ENCODE results near the gene TFDP2.

The TFDP2 gene

GRCh38 chr3:141959589-141960554 lies 189.5 kb downstream of the TFDP2 start:
- H3F3A ChIP-seq (ENCODE audit: control insufficient read depth, insufficient read depth): peaks cover 11% of the 10 kb centered on the region
- H3K4me2 ChIP-seq (ENCODE audit: low read length): no peak overlapping the region
- no peaks in the 10 kb centered on the region for H3K27me3 ChIP-seq (ENCODE audit: control insufficient read depth, low read length)
- H3K36me3 ChIP-seq (ENCODE audit: control insufficient read depth, low read length): peaks cover 83% of the 10 kb centered on the region
- no peaks in the 10 kb centered on the region for H3K79me2 ChIP-seq (ENCODE audit: control insufficient read depth, low read length)
- peaks cover 20% of the 10 kb centered on the region for H3K4me1 ChIP-seq (ENCODE audit: control insufficient read depth, low read length)
- H3K27ac ChIP-seq (ENCODE audit: low read depth, low read length): no peak overlapping the region
- H3K9me3 ChIP-seq (ENCODE audit: control insufficient read depth, insufficient read depth, low read length): no peaks in the 10 kb centered on the region
- no peak for TF ChIP-seq CTCF (IDR thresholded peaks at IDR 0.05; ENCODE audit: low read depth, low read length, poor library complexity, severe bottlenecking)
- TF ChIP-seq EZH2phosphoT487 (IDR thresholded peaks at IDR 0.05; ENCODE audit: borderline replicate concordance, low read length): no peak
- no peaks in the 10 kb centered on the region for H3K9me2 ChIP-seq (replicated peaks; ENCODE audit: control insufficient read depth, low read length)
- H3K4me3 ChIP-seq (ENCODE audit: low read length): no peak overlapping the region
- H4K20me1 ChIP-seq (ENCODE audit: control insufficient read depth, insufficient read depth, low read depth, low read length): no peaks in the 10 kb centered on the region

- no peaks in the 10 kb centered on the region for H3K79me2 ChIP-seq (ENCODE audit: control insufficient read depth, low read length)
- H3K27ac ChIP-seq (ENCODE audit: low read depth, low read length): no peak overlapping the region
- no peak overlapping the region for H3K4me2 ChIP-seq (ENCODE audit: low read length)
- H3K9me3 ChIP-seq (ENCODE audit: control insufficient read depth, insufficient read depth, low read length): no peaks in the 10 kb centered on the region
- H3K27me3 ChIP-seq (ENCODE audit: control insufficient read depth, low read length): no peaks in the 10 kb centered on the region
- no peaks in the 10 kb centered on the region for H3K9me2 ChIP-seq (replicated peaks; ENCODE audit: control insufficient read depth, low read length)
- no peaks in the 10 kb centered on the region for H3K4me1 ChIP-seq (ENCODE audit: control insufficient read depth, low read length)
- no peaks in the 10 kb centered on the region for H4K20me1 ChIP-seq (ENCODE audit: control insufficient read depth, insufficient read depth, low read depth, low read length)
- no peak overlapping the region for H3K4me3 ChIP-seq (ENCODE audit: low read length)
- H3F3A ChIP-seq (ENCODE audit: control insufficient read depth, insufficient read depth): no peaks in the 10 kb centered on the region
- no peak for TF ChIP-seq CTCF (IDR thresholded peaks at IDR 0.05; ENCODE audit: low read depth, low read length, poor library complexity, severe bottlenecking)
- no peak for TF ChIP-seq EZH2phosphoT487 (IDR thresholded peaks at IDR 0.05; ENCODE audit: borderline replicate concordance, low read length)
- H3K36me3 ChIP-seq (ENCODE audit: control insufficient read depth, low read length): peaks cover 78% of the 10 kb centered on the region
Observed at GRCh38 chr3:141955175-141955574, 194.2 kb downstream of the TFDP2 start.

- H3K4me3 ChIP-seq (ENCODE audit: low read length): no peak overlapping the region
- peaks cover 55% of the 10 kb centered on the region for H3K36me3 ChIP-seq (ENCODE audit: control insufficient read depth, low read length)
- no peaks in the 10 kb centered on the region for H3K79me2 ChIP-seq (ENCODE audit: control insufficient read depth, low read length)
- no peaks in the 10 kb centered on the region for H3F3A ChIP-seq (ENCODE audit: control insufficient read depth, insufficient read depth)
- H3K27me3 ChIP-seq (ENCODE audit: control insufficient read depth, low read length): no peaks in the 10 kb centered on the region
- no peaks in the 10 kb centered on the region for H3K9me2 ChIP-seq (replicated peaks; ENCODE audit: control insufficient read depth, low read length)
- no peak for TF ChIP-seq CTCF (IDR thresholded peaks at IDR 0.05; ENCODE audit: low read depth, low read length, poor library complexity, severe bottlenecking)
- TF ChIP-seq EZH2phosphoT487 (IDR thresholded peaks at IDR 0.05; ENCODE audit: borderline replicate concordance, low read length): no peak
- H3K9me3 ChIP-seq (ENCODE audit: control insufficient read depth, insufficient read depth, low read length): no peaks in the 10 kb centered on the region
- no peak overlapping the region for H3K4me2 ChIP-seq (ENCODE audit: low read length)
- H3K4me1 ChIP-seq (ENCODE audit: control insufficient read depth, low read length): no peaks in the 10 kb centered on the region
- no peaks in the 10 kb centered on the region for H4K20me1 ChIP-seq (ENCODE audit: control insufficient read depth, insufficient read depth, low read depth, low read length)
- H3K27ac ChIP-seq (ENCODE audit: low read depth, low read length): no peak overlapping the region
Observed at GRCh38 chr3:141952611-141953010, 196.7 kb downstream of the TFDP2 start.

Measured in DOHH2 (cell line).